H1 (cell line): ENCODE results near the gene LDLRAD3. TPM values are rescaled to one million over a fixed set of nuclear protein-coding genes. Genes with fewer than 3 reads are reported as not detected.

ENCODE experiments used
- CTCF ChIA-PET: fragments of 300-600 bp; sonication (Branson Sonifier 250); formaldehyde crosslinking; loops from one replicate; lab custom pipeline; 2021; ENCODE audit not compliant: partially characterized antibody; lab: Charles Lee
- POLR2A ChIA-PET: fragments of 300-600 bp; sonication (Branson Sonifier 250); formaldehyde crosslinking; loops from one replicate; lab custom pipeline; 2021; ENCODE audit warnings: inconsistent platforms; ENCODE audit not compliant: partially characterized antibody; lab: Charles Lee
- DNase-seq, 2 experiments: peaks; one replicate each; pipeline versions ENCODE4 v3.0.0 to v3.0.0-alpha.2; 2010 to 2022; ENCODE audit warnings: low spot score in 2 of 2, low read depth in 1 of 2, mixed read lengths in 1 of 2
- FAIRE-seq: peaks from 2 replicates; lab custom pipeline; 2011; peaks lifted over from hg19 to GRCh38; lab: Jason Lieb, UNC
- H2AFZ ChIP-seq: 2 replicates; pipeline ENCODE4 v1.8.1; 2012; ENCODE audit warnings: low read length, inconsistent platforms
- H2AK5ac ChIP-seq: 2 replicates; pipeline ENCODE4 v1.6.1; 2013; ENCODE audit warnings: low read depth, low read length
- H2BK120ac ChIP-seq: replicated peaks from 2 replicates; pipeline ENCODE3; 2013; ENCODE audit warnings: low read depth, low read length, inconsistent platforms
- H2BK12ac ChIP-seq: 2 replicates; pipeline ENCODE4 v1.6.1; 2013; ENCODE audit warnings: low read depth, low read length
- H2BK15ac ChIP-seq: 2 replicates; pipeline ENCODE4 v1.6.1; 2013; ENCODE audit warnings: low read length
- H2BK20ac ChIP-seq: 2 replicates; pipeline ENCODE4 v1.6.1; 2013; ENCODE audit warnings: low read length
- H2BK5ac ChIP-seq: 2 replicates; pipeline ENCODE4 v1.6.1; 2013; ENCODE audit warnings: low read depth, low read length
- H3K14ac ChIP-seq: 2 replicates; pipeline ENCODE4 v1.6.1; 2013; ENCODE audit warnings: inconsistent platforms; ENCODE audit not compliant: insufficient read length
- H3K18ac ChIP-seq: 2 replicates; pipeline ENCODE4 v1.6.1; 2013; ENCODE audit warnings: low read length; ENCODE audit errors: extremely low read depth
- H3K23ac ChIP-seq: 2 replicates; pipeline ENCODE4 v1.6.1; 2013; ENCODE audit warnings: inconsistent platforms; ENCODE audit not compliant: insufficient read length
- H3K23me2 ChIP-seq: 2 replicates; pipeline ENCODE4 v1.6.1; 2013; ENCODE audit warnings: low read depth, low read length
- H3K27ac ChIP-seq: 2 replicates; pipeline ENCODE4 v1.6.1; 2011; ENCODE audit warnings: low read depth, low read length, inconsistent platforms
- H3K27me3 ChIP-seq, 4 experiments: replicated peaks in 1 of 4; 1 replicate in 1 of 4; 2 replicates in 3 of 4; pipeline versions ENCODE4 v1.6.1 to v1.8.1; 2011 to 2013; ENCODE audit warnings: low read length in 3 of 4, mild to moderate bottlenecking in 3 of 4, inconsistent platforms in 2 of 4, mixed read lengths in 2 of 4, moderate library complexity in 1 of 4; ENCODE audit not compliant: control insufficient read depth in 3 of 4, insufficient read depth in 3 of 4; ENCODE audit errors: extremely low read depth in 1 of 4
- H3K36me3 ChIP-seq, 4 experiments: 2 replicates each; pipeline versions ENCODE4 v1.6.1 to v1.8.1; 2011 to 2013; ENCODE audit warnings: mild to moderate bottlenecking in 4 of 4, low read length in 3 of 4, moderate library complexity in 2 of 4, control low read depth in 1 of 4, inconsistent platforms in 1 of 4; ENCODE audit not compliant: insufficient read depth in 4 of 4, control insufficient read depth in 2 of 4
- H3K4ac ChIP-seq: replicated peaks from 2 replicates; pipeline ENCODE3; 2013; ENCODE audit warnings: low read length, low read depth, mixed read lengths, inconsistent platforms; ENCODE audit not compliant: insufficient read length
- H3K4me1 ChIP-seq, 4 experiments: replicated peaks in 1 of 4; 1 replicate in 1 of 4; 2 replicates in 3 of 4; pipeline versions ENCODE4 v1.6.1 to v1.8.1; 2011 to 2013; ENCODE audit warnings: low read length in 3 of 4, inconsistent platforms in 2 of 4, mixed read lengths in 1 of 4; ENCODE audit not compliant: insufficient read depth in 4 of 4, control insufficient read depth in 3 of 4
- H3K4me2 ChIP-seq, 2 experiments: 2 replicates each; pipeline versions ENCODE4 v1.6.1 to v1.8.1; 2011 to 2013; ENCODE audit warnings: low read depth in 2 of 2, low read length in 2 of 2, control low read depth in 1 of 2, inconsistent platforms in 1 of 2, mild to moderate bottlenecking in 1 of 2; ENCODE audit not compliant: insufficient read depth in 1 of 2
- H3K4me3 ChIP-seq, 4 experiments: fragments of 200-600, 300-600 bp in 1 of 4; sonication (generic), shearing (Covaris generic), sonication (Bioruptor Twin) in 1 of 4; 2 replicates each; pipeline versions ENCODE4 v1.5.1 to v1.8.1; 2011 to 2016; ENCODE audit warnings: low read length in 4 of 4, low read depth in 3 of 4, control low read depth in 2 of 4, inconsistent platforms in 2 of 4, mild to moderate bottlenecking in 2 of 4, mixed read lengths in 1 of 4, moderate library complexity in 1 of 4; ENCODE audit not compliant: insufficient read depth in 2 of 4; ENCODE audit errors: extremely low read depth in 1 of 4
- H3K56ac ChIP-seq: replicated peaks from 2 replicates; pipeline ENCODE3; 2013; ENCODE audit warnings: low read depth, mild to moderate bottlenecking, mixed read lengths, low read length, inconsistent platforms; ENCODE audit not compliant: insufficient read length
- H3K79me1 ChIP-seq: 2 replicates; pipeline ENCODE4 v1.6.1; 2013; ENCODE audit warnings: low read depth, low read length, control low read depth
- H3K79me2 ChIP-seq, 2 experiments: 2 replicates each; pipeline versions ENCODE4 v1.6.1 to v1.8.1; 2012 to 2013; ENCODE audit warnings: low read length in 2 of 2, mild to moderate bottlenecking in 2 of 2, inconsistent platforms in 1 of 2; ENCODE audit not compliant: insufficient read depth in 2 of 2, control insufficient read depth in 1 of 2
- H3K9ac ChIP-seq, 4 experiments: replicated peaks in 1 of 4; 1 replicate in 1 of 4; 2 replicates in 3 of 4; pipeline versions ENCODE4 v1.6.1 to v1.8.1; 2011 to 2013; ENCODE audit warnings: low read depth in 3 of 4, low read length in 3 of 4, control low read depth in 2 of 4, mild to moderate bottlenecking in 2 of 4, moderate library complexity in 2 of 4, inconsistent platforms in 1 of 4; ENCODE audit errors: extremely low read depth in 1 of 4
- H3K9me3 ChIP-seq, 2 experiments: 2 replicates each; pipeline versions ENCODE4 v1.6.1 to v1.8.1; 2012 to 2013; ENCODE audit warnings: mild to moderate bottlenecking in 2 of 2, moderate library complexity in 2 of 2, control low read depth in 1 of 2, inconsistent platforms in 1 of 2, low read depth in 1 of 2, low read length in 1 of 2, mixed read lengths in 1 of 2; ENCODE audit not compliant: insufficient read depth in 2 of 2
- H4K20me1 ChIP-seq, 2 experiments: replicated peaks in 1 of 2; 2 replicates each; pipeline versions ENCODE3 to v1.8.1; 2011 to 2013; ENCODE audit warnings: inconsistent platforms in 2 of 2, low read length in 2 of 2, mild to moderate bottlenecking in 1 of 2; ENCODE audit not compliant: insufficient read depth in 2 of 2, control insufficient read depth in 1 of 2
- H4K5ac ChIP-seq: 2 replicates; pipeline ENCODE4 v1.6.1; 2013; ENCODE audit warnings: low read length, low read depth, mixed read lengths, inconsistent platforms; ENCODE audit not compliant: insufficient read length
- H4K8ac ChIP-seq: 2 replicates; pipeline ENCODE4 v1.8.0; 2013; ENCODE audit warnings: mild to moderate bottlenecking, moderate library complexity, low read length, inconsistent platforms; ENCODE audit not compliant: insufficient read depth; ENCODE audit errors: extremely low read depth
- H4K91ac ChIP-seq: replicated peaks from 2 replicates; pipeline ENCODE3; 2013; ENCODE audit warnings: low read length, mixed read lengths, inconsistent platforms; ENCODE audit not compliant: insufficient read length
- CBX8 ChIP-seq: fragments of 300-800, 300-1000 bp; sonication (generic); IDR thresholded peaks from 2 replicates; pipeline ENCODE4 v1.7.1; 2016; ENCODE audit warnings: low read depth, low read length, borderline replicate concordance
- EP300 ChIP-seq, 2 experiments: IDR thresholded peaks; 1 replicate in 1 of 2; 2 replicates in 1 of 2; pipeline ENCODE4 v1.6.1; 2011 to 2012; ENCODE audit warnings: low read depth in 2 of 2, low read length in 2 of 2, mild to moderate bottlenecking in 2 of 2, borderline replicate concordance in 1 of 2, inconsistent platforms in 1 of 2, moderate library complexity in 1 of 2
- GTF2F1 ChIP-seq: IDR thresholded peaks from 2 replicates; pipeline ENCODE4 v1.6.1; 2012; ENCODE audit warnings: low read depth, low read length, improper control_type of control experiment, borderline replicate concordance
- MAFK ChIP-seq: IDR thresholded peaks from 2 replicates; pipeline ENCODE4 v1.6.1; 2012; ENCODE audit warnings: low read depth, mild to moderate bottlenecking, improper control_type of control experiment, low read length
- POU5F1 ChIP-seq: IDR thresholded peaks from 2 replicates; pipeline ENCODE4 v1.6.1; 2011; ENCODE audit warnings: low read depth, mild to moderate bottlenecking, low read length, moderate library complexity
- RAD21 ChIP-seq, 2 experiments: IDR thresholded peaks in 1 of 2; conservative IDR thresholded peaks in 1 of 2; 2 replicates each; pipeline ENCODE4 v1.6.1; 2011; ENCODE audit warnings: low read depth in 2 of 2, low read length in 2 of 2, improper control_type of control experiment in 1 of 2, inconsistent platforms in 1 of 2, mild to moderate bottlenecking in 1 of 2, moderate library complexity in 1 of 2
- RBBP5 ChIP-seq: IDR thresholded peaks from 2 replicates; pipeline ENCODE4 v1.7.1; 2012; ENCODE audit warnings: low read depth, mild to moderate bottlenecking, inconsistent platforms, low read length, moderate library complexity, borderline replicate concordance
- RFX5 ChIP-seq: IDR thresholded peaks from 2 replicates; pipeline ENCODE4 v1.6.1; 2011; ENCODE audit warnings: low read depth, low read length, improper control_type of control experiment, borderline replicate concordance
- SIN3A ChIP-seq, 2 experiments: IDR thresholded peaks in 1 of 2; conservative IDR thresholded peaks in 1 of 2; 2 replicates each; pipeline ENCODE4 v1.6.1; 2011 to 2012; ENCODE audit warnings: low read length in 2 of 2, improper control_type of control experiment in 1 of 2, low read depth in 1 of 2, mild to moderate bottlenecking in 1 of 2
- TAF7 ChIP-seq: optimal IDR thresholded peaks from 2 replicates; pipeline ENCODE3; 2011; ENCODE audit warnings: low read depth, mild to moderate bottlenecking, inconsistent platforms, low read length, moderate library complexity, borderline replicate concordance
- TBP ChIP-seq: IDR thresholded peaks from 2 replicates; pipeline ENCODE4 v1.6.1; 2011; ENCODE audit warnings: low read depth, low read length, improper control_type of control experiment
- WGBS, 2 experiments: shearing (Covaris generic) in 1 of 2; methylation state at CpG; one replicate each; pipeline versions ENCODE4 v1.1.6 to v1.1.7; 2013 to 2015; ENCODE audit warnings: low lambda C conversion rate in 2 of 2, mixed read lengths in 2 of 2, inconsistent platforms in 1 of 2, low coverage in 1 of 2, missing lambda C conversion rate in 1 of 2; ENCODE audit not compliant: insufficient replicate concordance in 2 of 2, insufficient coverage in 1 of 2, insufficient read length in 1 of 2; ENCODE audit errors: extremely low coverage in 1 of 2, missing lambda C conversion rate in 1 of 2; 5-methylcytosine and 5-hydroxymethylcytosine counted together
- polyA plus RNA-seq, 7 experiments: library from polyadenylated mRNA; depleted of rRNA in 3 of 7; stranded (reverse) in 5 of 7; unstranded in 2 of 7; fragments of >200 nt in 5 of 7; fragments of 200-250 nt in 2 of 7; gene quantifications; 1 replicate in 5 of 7; 2 replicates in 1 of 7; 4 replicates in 1 of 7; pipeline versions ENCODE4 v1.2.1 to v1.2.3, GENCODE V29; 2011 to 2013; ENCODE audit warnings: missing spikeins in 2 of 7, mixed read lengths in 2 of 7
- total RNA-seq: library from RNA; stranded (reverse); fragmentation: NEBNext Ultra II Directional; extraction: Animal tissue kit (Norgen Biotek cat#: 25700); gene quantifications from 2 replicates; pipeline ENCODE4 v1.2.1, GENCODE V29; 2021

LDLRAD3 gene
- total and polyA plus RNA-seq, 2 of the 8 experiments (the other 6 are each of a cell fraction or from before 2014, with no cell fraction given) = 18.6 to 22.8 TPM

DNA sequence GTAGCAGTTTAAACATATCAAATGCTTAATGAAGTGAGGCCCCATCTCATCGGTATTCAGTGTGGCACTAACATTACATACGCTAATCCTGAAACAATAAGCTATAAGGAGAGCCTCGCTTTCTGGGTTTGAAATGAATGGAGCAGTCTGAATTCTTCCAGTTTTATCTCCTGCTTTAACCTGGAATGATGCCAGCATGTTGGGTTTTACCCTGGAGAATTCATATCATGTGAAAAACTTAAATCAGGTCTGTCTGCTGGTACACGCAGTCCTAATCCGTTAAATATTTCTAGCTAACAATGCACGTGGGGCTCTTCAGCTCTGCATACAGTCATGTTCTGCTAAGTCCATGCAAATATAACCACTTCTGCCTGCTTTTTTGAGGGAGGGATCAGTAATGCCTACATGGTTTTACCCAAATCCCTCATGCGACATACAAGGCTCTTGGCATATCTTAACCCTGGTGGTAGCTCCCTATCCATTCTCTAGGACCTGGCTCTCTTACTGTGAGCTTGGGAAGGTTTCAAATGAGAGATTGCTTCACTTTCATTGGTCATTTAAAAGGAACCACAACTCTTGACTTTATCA, 252.6 kb downstream of the LDLRAD3 start:
- Histone ChIP-seq H3K18ac (no peak overlapping the region), H2AFZ (no peak overlapping the region), H3K4me3 (no peak overlapping the region), H3K36me3 (no peaks in the 10 kb centered on the region; a peak in 2 of 8 replicates), H3K9ac (no peak overlapping the region; a peak in 1 of 7 replicates), H4K5ac (no peak overlapping the region), H4K20me1 (peaks cover 0 to 4% of the 10 kb centered on the region in 2 experiments), H2BK12ac (no peak overlapping the region), H3K14ac (no peak overlapping the region), H4K91ac (no peak overlapping the region), H3K4me1 (peaks cover 0 to 16% (median 9%) of the 10 kb centered on the region in 4 experiments; a peak in 4 of 7 replicates), H2BK120ac (no peak overlapping the region), H2BK5ac (no peak overlapping the region), H3K23me2 (no peaks in the 10 kb centered on the region), H3K9me3 (no peaks in the 10 kb centered on the region), H2BK15ac (no peak overlapping the region), H3K79me1 (no peaks in the 10 kb centered on the region; the same call in 1 of the 2 replicates), H3K27me3 (no peaks in the 10 kb centered on the region), H3K4me2 (0 out of 4 replicates have a peak overlapping the region, but pooled peaks of 1 of the 2 experiments have one; percentile 15), H2AK5ac (no peak overlapping the region), H3K23ac (no peak overlapping the region), H4K8ac (no peak overlapping the region), H3K79me2 (no peaks in the 10 kb centered on the region), H3K4ac (no peak overlapping the region), H3K27ac (no peak overlapping the region), H3K56ac (no peak overlapping the region), H2BK20ac (no peak overlapping the region)
- POLR2A ChIA-PET = no interaction called here
- WGBS, 2 experiments = 68% methylated on average over 7 of the region's 7 CpGs; no CpG with 5 or more reads in 1 of the 2 experiments
- DNase-seq (no peak), FAIRE-seq (no peak)
- CTCF ChIA-PET = interaction anchor here (0.5 to 1.4 kb wide), 8 partner anchors 9 to 580 kb away, joined by 3 to 5 read pairs (median 3); no protein-coding TSS in a partner anchor
- TF ChIP-seq RFX5 = no peak
- TF ChIP-seq SIN3A (conservative IDR thresholded peaks at IDR 0.05 in 1 of 2, IDR thresholded peaks at IDR 0.05 in 1 of 2; ENCODE audit: low read depth in 1 of 2, low read length in 2 of 2) = no peak
- no peak for TF ChIP-seq RBBP5
- no peak for TF ChIP-seq GTF2F1
- no peak for TF ChIP-seq POU5F1
- no peak for TF ChIP-seq MAFK
- no peak for TF ChIP-seq CBX8
- no peak for TF ChIP-seq EP300 (IDR thresholded peaks at IDR 0.05; ENCODE audit: borderline replicate concordance in 1 of 2, low read depth in 2 of 2, low read length in 2 of 2)
- no peak for TF ChIP-seq TAF7
- no peak for TF ChIP-seq TBP
- TF ChIP-seq RAD21 (IDR thresholded peaks at IDR 0.05 in 1 of 2, conservative IDR thresholded peaks at IDR 0.05 in 1 of 2; ENCODE audit: low read depth in 2 of 2, low read length in 2 of 2) = no peak
